Activated naive CD4-positive, alpha-beta T cell treated with anti-CD3 and anti-CD28 coated beads for 36 hours (primary cell): Measurements from ENCODE around the gene FBXL17. TPM values are rescaled to one million over a fixed set of nuclear protein-coding genes. Genes with fewer than 3 reads are reported as not detected.

Source experiments
- CTCF ChIA-PET: fragments of 350-600 bp; sonication (Branson Sonifier 250); formaldehyde crosslinking; loops from one replicate; lab custom pipeline; 2021; ENCODE audit warnings: antibody characterized with exemption; lab: Charles Lee
- DNase-seq: peaks from one replicate; pipeline ENCODE4 v3.0.0-alpha.2; 2020
- H3K27ac Mint-ChIP-seq: one replicate; pipeline ENCODE4 v1.8.0; 2021; ENCODE audit warnings: mild to moderate bottlenecking, mixed read lengths
- H3K27me3 Mint-ChIP-seq: one replicate; pipeline ENCODE4 v1.8.0; 2021; ENCODE audit warnings: low read depth, mixed read lengths
- H3K36me3 Mint-ChIP-seq: one replicate; pipeline ENCODE4 v1.8.0; 2021; ENCODE audit warnings: low read depth, mixed read lengths
- H3K4me1 Mint-ChIP-seq: one replicate; pipeline ENCODE4 v1.8.0; 2021; ENCODE audit warnings: low read depth, mixed read lengths
- H3K4me3 Mint-ChIP-seq: one replicate; pipeline ENCODE4 v1.8.0; 2021; ENCODE audit warnings: mild to moderate bottlenecking, moderate library complexity, mixed read lengths
- H3K9me3 Mint-ChIP-seq: one replicate; pipeline ENCODE4 v1.8.0; 2021; ENCODE audit warnings: mixed read lengths
- intact Hi-C: fragments of 100-400 bp; cut with micrococcal nuclease; formaldehyde crosslinking; loops from one replicate; pipeline ENCODE4 v1.15.1; 2023
- total RNA-seq, 2 experiments: library from RNA; stranded (reverse); gene quantifications; one replicate each; pipeline ENCODE4 v1.2.3, GENCODE V29; 2021

FBXL17 gene
- total RNA-seq, 2 experiments from 2014 or later, result 3.5 to 4.3 TPM

DNA sequence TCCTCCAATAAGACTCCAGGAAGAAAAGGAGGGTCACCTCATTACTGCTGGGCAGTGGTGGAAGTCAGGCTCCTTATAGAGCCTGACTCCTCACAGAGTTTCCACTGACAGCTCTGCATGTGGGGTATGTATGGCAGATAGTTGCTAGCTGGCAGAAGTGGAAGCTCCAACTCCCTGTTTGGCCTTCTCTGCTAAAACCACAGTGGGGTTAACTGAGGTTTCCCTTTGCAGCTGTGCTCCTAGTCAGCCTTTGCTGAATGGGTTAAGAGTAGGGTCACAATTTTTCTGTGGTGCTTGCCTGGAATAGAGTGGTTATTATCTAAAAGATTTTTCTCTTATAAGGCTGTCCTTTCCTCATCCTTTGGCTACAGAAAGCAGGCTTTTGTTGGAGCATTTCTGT, 327.5 kb downstream of the FBXL17 start:
- CTCF ChIA-PET, result no interaction called here
- H3K4me1 Mint-ChIP-seq, result no peaks in the 10 kb centered on the region
- H3K27me3 Mint-ChIP-seq, result no peaks in the 10 kb centered on the region
- peaks cover 30% of the 10 kb centered on the region for H3K9me3 Mint-ChIP-seq
- no peak overlapping the region for H3K4me3 Mint-ChIP-seq
- intact Hi-C loops, result no loop called here
- no peak for DNase-seq
- H3K36me3 Mint-ChIP-seq, result peaks cover 40% of the 10 kb centered on the region
- H3K27ac Mint-ChIP-seq, result no peak overlapping the region

DNA sequence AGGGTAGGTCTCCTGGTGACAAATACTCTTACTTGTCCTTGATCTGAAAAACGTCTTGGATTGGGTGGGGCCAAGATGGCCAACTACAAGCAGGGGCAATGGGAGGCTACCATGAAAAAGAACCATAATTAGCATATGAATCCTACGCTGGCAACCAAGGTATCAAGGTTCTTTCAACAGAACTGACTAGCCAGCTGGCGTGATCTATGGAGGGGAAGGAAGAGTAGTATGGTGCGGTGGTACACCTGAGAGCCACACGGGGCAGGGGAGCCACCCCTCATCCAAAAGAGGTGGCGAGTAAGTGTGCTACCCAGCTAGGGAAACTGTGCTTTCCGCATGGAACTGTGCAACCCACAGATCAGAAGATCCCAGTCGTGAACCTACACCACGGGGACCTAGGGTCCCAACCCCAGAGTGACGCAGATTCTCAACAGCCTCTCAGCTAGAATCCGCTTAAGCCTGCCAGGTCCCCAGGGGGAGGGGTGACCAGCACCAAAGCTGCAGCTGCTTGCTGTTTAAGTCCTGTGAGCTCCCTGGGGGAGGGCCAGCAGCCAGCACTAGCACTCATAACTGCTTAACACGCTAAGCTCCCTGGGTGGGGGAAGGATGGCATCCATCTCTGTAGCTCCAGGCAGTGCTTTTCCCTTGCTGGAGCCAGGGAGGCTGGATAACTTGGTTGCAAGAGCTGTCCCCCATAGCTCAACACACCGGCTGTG, 334.8 kb downstream of the FBXL17 start:
- H3K4me3 Mint-ChIP-seq, result no peak overlapping the region
- peaks cover 15% of the 10 kb centered on the region for H3K9me3 Mint-ChIP-seq
- H3K27ac Mint-ChIP-seq, result no peak overlapping the region
- intact Hi-C loops, result no loop called here
- DNase-seq, result no peak
- CTCF ChIA-PET, result no interaction called here
- H3K27me3 Mint-ChIP-seq, result no peaks in the 10 kb centered on the region
- peaks cover 37% of the 10 kb centered on the region for H3K36me3 Mint-ChIP-seq
- H3K4me1 Mint-ChIP-seq, result no peaks in the 10 kb centered on the region

DNA sequence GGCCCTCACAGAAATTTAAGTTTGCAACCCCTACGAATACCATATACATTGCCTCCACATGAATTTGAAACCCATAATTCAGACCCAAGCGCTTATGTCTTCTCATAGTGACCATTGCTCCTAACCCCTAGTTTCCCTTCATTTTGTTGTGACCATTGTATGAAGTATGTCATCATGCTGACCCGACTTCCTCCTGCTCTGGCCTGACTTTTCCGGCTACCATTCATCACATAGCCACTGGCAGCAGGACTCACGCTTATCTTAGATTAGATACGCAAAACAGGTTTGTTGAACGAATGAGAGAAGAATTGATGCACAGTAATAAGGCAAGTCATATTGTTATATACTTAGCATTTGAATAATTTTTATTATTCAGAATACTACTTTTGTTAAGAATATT, 345.4 kb downstream of the FBXL17 start:
- Mint-ChIP-seq H3K4me1 (no peaks in the 10 kb centered on the region), H3K27me3 (no peaks in the 10 kb centered on the region), H3K4me3 (no peak overlapping the region), H3K36me3 (peaks cover 2% of the 10 kb centered on the region), H3K9me3 (no peaks in the 10 kb centered on the region), H3K27ac (no peak overlapping the region)
- intact Hi-C loops, result no loop called here
- CTCF ChIA-PET, result no interaction called here
- DNase-seq, result no peak

DNA sequence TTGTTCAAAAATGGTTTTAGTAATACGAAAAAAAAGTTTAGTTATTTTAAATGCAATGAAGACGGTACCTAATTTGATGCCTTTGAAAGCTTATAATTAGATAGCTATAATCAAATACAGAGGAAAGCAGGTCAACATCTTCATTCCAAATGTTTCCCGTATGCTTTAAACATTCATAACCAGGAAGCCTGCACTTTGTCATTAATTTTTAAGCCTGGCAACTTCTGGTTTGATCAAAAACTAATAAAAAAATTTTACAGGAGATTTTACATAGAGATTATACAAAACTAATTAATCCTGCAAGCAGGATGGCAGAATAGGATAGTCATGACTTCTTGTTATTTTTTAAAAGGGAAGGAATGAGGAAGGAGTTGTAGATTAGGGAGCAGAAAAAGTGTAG, 353.0 kb downstream of the FBXL17 start:
- Mint-ChIP-seq H3K4me1 (no peaks in the 10 kb centered on the region), H3K27ac (no peak overlapping the region), H3K4me3 (no peak overlapping the region), H3K27me3 (no peaks in the 10 kb centered on the region), H3K9me3 (no peaks in the 10 kb centered on the region), H3K36me3 (peaks cover 1% of the 10 kb centered on the region)
- intact Hi-C loops, result no loop called here
- CTCF ChIA-PET, result no interaction called here
- DNase-seq, result no peak

DNA sequence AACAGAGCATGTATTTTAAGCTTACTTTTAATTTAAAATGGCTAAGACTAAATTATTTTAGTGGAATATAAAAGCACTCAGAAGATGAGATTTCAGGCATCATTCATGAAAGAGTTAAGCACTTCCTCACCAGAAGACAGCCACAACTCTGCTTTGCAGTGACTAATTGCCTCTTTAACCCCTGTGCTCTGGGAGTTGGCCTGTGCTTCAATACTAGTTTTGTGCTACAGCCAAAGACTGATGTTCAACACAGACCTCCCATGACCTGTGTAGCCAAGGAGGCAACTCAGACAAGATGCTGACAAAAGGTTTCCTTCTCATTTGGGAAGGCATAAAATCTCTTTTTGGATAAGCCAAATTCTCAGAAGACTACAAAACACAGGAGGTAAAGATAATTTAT, 353.5 kb downstream of the FBXL17 start:
- no peak overlapping the region for H3K27ac Mint-ChIP-seq
- H3K4me3 Mint-ChIP-seq, result no peak overlapping the region

DNA sequence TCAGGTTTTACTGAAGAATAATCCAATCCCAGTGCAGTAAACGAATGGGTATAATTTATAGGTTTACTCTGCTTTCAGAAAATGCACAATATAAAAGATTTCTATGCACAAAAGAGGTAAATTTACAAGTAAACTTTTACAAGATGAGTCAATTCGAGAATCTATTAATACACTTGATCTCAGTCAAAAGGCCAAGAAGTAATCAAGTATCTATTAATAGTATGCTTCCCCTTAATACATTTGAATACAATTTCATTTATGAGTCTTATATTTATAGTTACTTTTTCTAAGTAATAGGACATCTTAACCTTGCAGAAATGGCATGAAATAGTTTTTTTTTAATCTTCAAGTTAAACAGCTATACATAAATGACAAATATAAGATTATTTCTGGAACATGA, 355.9 kb downstream of the FBXL17 start:
- CTCF ChIA-PET, result no interaction called here
- no peaks in the 10 kb centered on the region for H3K9me3 Mint-ChIP-seq
- H3K36me3 Mint-ChIP-seq, result peaks cover 1% of the 10 kb centered on the region
- intact Hi-C loops, result no loop called here
- H3K4me3 Mint-ChIP-seq, result no peak overlapping the region
- H3K27me3 Mint-ChIP-seq, result no peaks in the 10 kb centered on the region
- no peak for DNase-seq
- H3K4me1 Mint-ChIP-seq, result no peaks in the 10 kb centered on the region
- H3K27ac Mint-ChIP-seq, result no peak overlapping the region

More for the DNA sequence above, 353.5 kb downstream of the FBXL17 start:
- no peak for DNase-seq
- Mint-ChIP-seq H3K27me3 (no peaks in the 10 kb centered on the region), H3K9me3 (no peaks in the 10 kb centered on the region), H3K4me1 (no peaks in the 10 kb centered on the region), H3K36me3 (peaks cover 1% of the 10 kb centered on the region)
- intact Hi-C loops, result no loop called here
- CTCF ChIA-PET, result no interaction called here

DNA sequence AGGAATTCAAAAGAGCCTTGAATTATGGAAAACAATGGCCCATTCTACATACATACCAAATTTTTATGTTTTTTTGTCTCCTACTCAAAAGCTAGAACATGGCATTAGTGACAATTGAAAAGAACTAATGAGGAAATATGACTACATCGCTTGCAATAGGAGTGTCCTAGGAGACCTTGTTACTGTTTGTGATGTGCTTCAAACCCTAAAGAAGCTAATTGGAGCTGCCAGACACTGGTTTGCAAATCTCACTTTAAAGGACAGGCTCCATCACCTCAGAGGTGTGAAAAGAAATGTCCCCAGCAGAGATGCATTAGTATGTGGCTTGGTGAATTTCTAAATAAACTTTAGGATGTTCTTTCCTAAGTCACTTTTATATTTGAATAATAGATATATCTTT, 356.9 kb downstream of the FBXL17 start:
- no peak for DNase-seq
- H3K27ac Mint-ChIP-seq, result no peak overlapping the region
- no peaks in the 10 kb centered on the region for H3K9me3 Mint-ChIP-seq
- H3K36me3 Mint-ChIP-seq, result peaks cover under 1% of the 10 kb centered on the region
- H3K4me1 Mint-ChIP-seq, result no peaks in the 10 kb centered on the region
- CTCF ChIA-PET, result no interaction called here
- H3K4me3 Mint-ChIP-seq, result no peak overlapping the region
- H3K27me3 Mint-ChIP-seq, result no peaks in the 10 kb centered on the region
- intact Hi-C loops, result no loop called here

DNA sequence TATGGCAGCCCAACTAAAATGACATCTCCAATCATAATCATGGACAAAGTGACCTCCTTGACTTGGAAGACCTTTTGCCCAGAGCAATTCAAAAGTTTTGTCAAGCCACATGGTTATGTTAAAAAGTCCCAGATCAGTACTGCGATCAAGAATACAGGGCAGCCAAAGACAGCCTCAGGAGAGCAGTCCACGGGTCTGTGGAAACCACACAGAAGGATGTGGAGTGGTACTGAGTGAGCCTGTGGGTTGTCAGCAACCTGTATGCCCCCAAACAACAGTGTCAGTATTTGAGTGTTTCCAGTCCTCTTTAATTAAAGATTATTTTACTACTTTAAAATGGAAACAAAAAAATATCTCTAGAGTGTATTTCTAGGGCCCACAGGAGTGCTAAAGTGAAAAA, 365.8 kb downstream of the FBXL17 start:
- no peak overlapping the region for H3K4me3 Mint-ChIP-seq
- DNase-seq, result no peak
- H3K9me3 Mint-ChIP-seq, result no peaks in the 10 kb centered on the region
- no peaks in the 10 kb centered on the region for H3K4me1 Mint-ChIP-seq
- intact Hi-C loops, result no loop called here
- H3K27me3 Mint-ChIP-seq, result no peaks in the 10 kb centered on the region
- CTCF ChIA-PET, result no interaction called here
- H3K27ac Mint-ChIP-seq, result no peak overlapping the region
- H3K36me3 Mint-ChIP-seq, result peaks cover 15% of the 10 kb centered on the region

DNA sequence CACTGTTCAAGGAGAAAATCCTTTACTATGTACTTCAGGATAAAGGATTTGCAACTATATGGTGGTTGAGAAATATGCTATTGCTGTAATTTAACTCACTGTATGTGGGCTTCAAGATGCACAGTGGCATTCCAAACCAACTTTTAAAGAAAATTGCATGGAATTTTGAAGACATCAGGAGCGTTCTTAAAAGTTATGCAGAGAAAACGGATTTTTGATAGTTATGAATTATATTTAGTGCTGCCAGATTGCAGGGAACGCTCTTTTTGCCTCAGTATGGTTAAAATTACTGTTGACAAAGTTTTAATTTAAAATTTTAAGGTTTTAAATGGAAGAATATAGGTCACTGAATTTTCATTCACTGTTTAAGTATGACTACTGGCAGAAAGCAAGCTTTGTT, 375.1 kb downstream of the FBXL17 start:
- no peaks in the 10 kb centered on the region for H3K36me3 Mint-ChIP-seq
- H3K27me3 Mint-ChIP-seq, result no peaks in the 10 kb centered on the region
- no peaks in the 10 kb centered on the region for H3K9me3 Mint-ChIP-seq
- intact Hi-C loops, result no loop called here
- H3K27ac Mint-ChIP-seq, result no peak overlapping the region
- peaks cover 14% of the 10 kb centered on the region for H3K4me1 Mint-ChIP-seq
- no peak overlapping the region for H3K4me3 Mint-ChIP-seq
- CTCF ChIA-PET, result no interaction called here
- no peak for DNase-seq

DNA sequence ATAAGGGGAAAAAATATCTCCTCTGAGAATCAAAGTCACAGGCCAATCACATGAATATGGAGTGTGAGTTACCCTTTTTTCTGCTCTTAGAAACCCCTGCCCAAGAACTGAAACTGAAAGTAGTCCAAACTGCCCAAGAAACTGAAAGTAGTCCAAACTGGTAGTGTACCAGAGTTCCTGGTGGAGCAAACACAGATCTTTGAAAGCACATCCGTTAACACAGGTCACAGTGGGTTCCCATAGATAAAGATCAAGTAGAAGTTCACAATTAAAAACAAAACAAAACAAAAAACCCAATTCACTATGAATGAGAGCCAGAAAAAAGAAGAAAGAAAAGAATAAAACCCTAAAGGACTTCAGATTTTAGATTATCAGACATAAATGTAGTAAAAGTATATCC, 378.7 kb downstream of the FBXL17 start:
- H3K27me3 Mint-ChIP-seq, result no peaks in the 10 kb centered on the region
- H3K9me3 Mint-ChIP-seq, result no peaks in the 10 kb centered on the region
- peaks cover 14% of the 10 kb centered on the region for H3K4me1 Mint-ChIP-seq
- intact Hi-C loops, result no loop called here
- H3K4me3 Mint-ChIP-seq, result no peak overlapping the region
- DNase-seq, result no peak
- CTCF ChIA-PET, result no interaction called here
- peak overlapping the region; percentile 14 for H3K27ac Mint-ChIP-seq
- H3K36me3 Mint-ChIP-seq, result peaks cover 5% of the 10 kb centered on the region

DNA sequence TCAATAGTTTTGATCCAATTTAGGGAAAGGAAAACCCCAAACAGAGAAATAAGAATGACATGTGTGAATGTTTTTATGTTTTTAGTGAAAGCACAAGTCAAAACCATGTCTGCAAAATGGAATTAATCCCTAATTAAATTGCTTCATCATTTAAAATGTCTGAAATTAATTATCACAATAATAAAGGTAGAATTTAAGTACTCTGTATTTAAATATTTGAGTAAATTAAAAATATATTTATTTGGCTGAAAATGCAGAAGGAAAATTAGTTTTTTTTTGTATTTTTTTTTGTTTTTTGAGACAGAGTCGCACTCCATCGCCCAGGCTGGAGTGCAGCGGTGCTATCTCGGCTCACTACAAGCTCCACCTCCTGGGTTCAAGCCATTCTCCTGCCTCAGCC, 380.7 kb downstream of the FBXL17 start:
- H3K27ac Mint-ChIP-seq, result no peak overlapping the region
- H3K9me3 Mint-ChIP-seq, result no peaks in the 10 kb centered on the region
- H3K27me3 Mint-ChIP-seq, result no peaks in the 10 kb centered on the region
- H3K36me3 Mint-ChIP-seq, result peaks cover 5% of the 10 kb centered on the region
- no peak for DNase-seq
- intact Hi-C loops, result no loop called here
- CTCF ChIA-PET, result no interaction called here
- no peak overlapping the region for H3K4me3 Mint-ChIP-seq
- peaks cover 14% of the 10 kb centered on the region for H3K4me1 Mint-ChIP-seq

DNA sequence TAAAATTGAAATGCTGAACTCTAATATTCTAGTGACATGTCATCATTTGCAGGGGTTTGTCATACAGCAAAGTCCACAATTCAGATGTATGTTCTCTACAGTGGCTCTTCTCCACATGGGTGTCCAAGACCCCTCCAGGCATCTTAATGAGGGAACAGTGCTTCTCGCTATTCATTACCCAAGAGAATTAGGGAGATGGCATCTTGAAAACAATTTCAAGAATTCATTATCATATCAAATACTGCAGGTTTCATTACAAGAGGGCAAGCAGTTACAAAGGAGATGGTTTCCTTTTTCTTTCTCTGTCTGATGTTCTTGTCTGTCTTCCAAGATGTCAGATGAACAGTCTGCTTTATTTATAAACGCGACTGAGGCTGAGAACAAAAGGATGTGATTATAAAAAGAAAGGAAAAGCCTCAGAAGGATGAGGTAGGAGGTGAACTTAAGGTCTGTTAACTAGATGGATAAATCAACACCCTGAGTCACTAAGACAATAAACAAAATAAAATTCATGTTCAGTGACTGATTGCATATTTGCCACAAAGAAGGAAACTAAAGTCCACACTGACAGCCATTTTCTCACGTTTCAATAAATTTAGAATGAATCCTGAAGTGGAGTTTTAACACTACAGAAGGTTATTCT, 384.4 kb downstream of the FBXL17 start:
- Mint-ChIP-seq H3K4me3 (no peak overlapping the region), H3K27me3 (no peaks in the 10 kb centered on the region), H3K4me1 (no peaks in the 10 kb centered on the region), H3K36me3 (peaks cover 5% of the 10 kb centered on the region), H3K9me3 (no peaks in the 10 kb centered on the region), H3K27ac (no peak overlapping the region)
- intact Hi-C loops, result no loop called here
- DNase-seq, result no peak
- CTCF ChIA-PET, result no interaction called here

DNA sequence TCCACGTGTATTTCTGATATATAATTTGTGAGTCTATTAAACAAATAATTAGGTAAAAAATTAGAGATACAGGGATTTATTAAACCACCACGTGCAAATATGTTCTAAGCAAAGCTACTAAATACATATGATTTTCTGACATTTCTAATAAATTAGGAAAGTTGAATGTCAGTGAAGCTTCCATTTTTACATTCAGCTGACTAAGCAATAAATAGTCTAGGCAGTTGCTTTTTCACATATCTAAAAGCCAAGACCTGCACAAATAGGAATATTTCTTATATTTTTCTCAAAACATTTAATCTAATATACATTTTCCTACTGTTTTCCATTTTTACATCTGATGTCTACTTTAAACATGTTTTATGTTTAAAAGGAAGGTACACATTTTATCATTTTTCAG, 388.6 kb downstream of the FBXL17 start:
- intact Hi-C loops, result no loop called here
- H3K27me3 Mint-ChIP-seq, result no peaks in the 10 kb centered on the region
- no peaks in the 10 kb centered on the region for H3K9me3 Mint-ChIP-seq
- no peak overlapping the region for H3K4me3 Mint-ChIP-seq
- no peak for DNase-seq
- H3K27ac Mint-ChIP-seq, result no peak overlapping the region
- no peaks in the 10 kb centered on the region for H3K36me3 Mint-ChIP-seq
- CTCF ChIA-PET, result no interaction called here
- no peaks in the 10 kb centered on the region for H3K4me1 Mint-ChIP-seq
